Brain microvascular endothelial cell (primary cell): ENCODE measurements around the gene MYO5A.

Experiments
- DNase-seq: peaks from one replicate; pipeline ENCODE4 v3.0.0-alpha.2; 2020
- H3K27ac ChIP-seq: fragments of 250-450 bp; sonication (Bioruptor Pico); 2 replicates; pipeline ENCODE4 v1.5.1; 2020; ENCODE audit warnings: mild to moderate bottlenecking, moderate library complexity
- H3K27me3 ChIP-seq: fragments of 250-450 bp; sonication (Bioruptor Pico); replicated peaks from 2 replicates; pipeline ENCODE4 v1.5.1; 2020; ENCODE audit warnings: mild to moderate bottlenecking
- H3K36me3 ChIP-seq: fragments of 250-450 bp; sonication (Bioruptor Pico); replicated peaks from 2 replicates; pipeline ENCODE4 v1.5.1; 2020; ENCODE audit warnings: mild to moderate bottlenecking
- H3K4me3 ChIP-seq: 2 replicates; pipeline ENCODE4 v1.5.1; 2011; ENCODE audit warnings: low read depth, mild to moderate bottlenecking, control low read depth, low read length, moderate library complexity
- in situ Hi-C: cut with HindIII; loops from 2 replicates; pipeline ENCODE4 v1.10.0; 2017; ENCODE audit warnings: low sequenced_read_pairs, low pct_ligation_motif_present
- TF ChIP-seq, protein P1 (sequence below): IDR thresholded peaks from 2 replicates; pipeline ENCODE4 v1.5.1; 2011; ENCODE audit warnings: low read depth, mild to moderate bottlenecking, moderate library complexity, low read length, control low read depth, inconsistent platforms; ENCODE audit errors: missing control alignments

MYO5A gene

DNA sequence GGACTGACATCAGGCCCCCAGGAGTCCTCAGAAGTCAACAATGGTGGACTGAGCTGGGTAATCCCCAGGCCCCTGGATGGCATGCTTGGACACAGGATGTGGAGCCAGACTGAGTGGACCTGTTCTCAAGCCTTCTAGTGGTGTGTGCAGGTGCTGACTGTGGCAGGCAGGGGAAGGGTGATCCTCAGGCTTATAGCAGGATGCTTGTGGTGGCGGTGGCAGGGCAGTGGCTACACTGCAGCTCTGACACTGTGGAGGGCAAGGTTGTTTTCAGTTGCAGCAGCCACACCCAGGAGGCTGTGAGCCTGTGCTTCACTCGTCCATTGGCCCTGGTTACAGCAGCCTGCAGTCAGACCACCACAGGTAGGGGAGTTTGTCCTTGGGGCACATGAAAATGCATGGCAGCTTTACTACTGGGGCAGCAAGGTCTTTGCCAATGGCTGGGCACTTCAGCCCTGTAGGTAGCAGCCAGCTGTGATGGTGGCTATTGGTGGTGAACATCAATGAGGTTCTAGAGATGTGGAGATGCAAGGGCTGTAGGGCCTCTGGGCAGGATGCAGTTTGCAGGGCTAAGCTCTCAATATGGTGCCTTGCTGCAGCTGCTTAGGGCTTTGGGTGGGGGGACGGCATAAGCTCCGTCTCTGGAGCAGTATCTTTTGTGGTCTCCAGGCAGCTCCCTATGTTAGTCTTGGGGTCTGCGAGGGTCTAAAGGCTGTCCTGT, 17.5 kb upstream of the MYO5A start:
- no peaks in the 10 kb centered on the region for H3K27me3 ChIP-seq
- TF ChIP-seq, protein P1, sequence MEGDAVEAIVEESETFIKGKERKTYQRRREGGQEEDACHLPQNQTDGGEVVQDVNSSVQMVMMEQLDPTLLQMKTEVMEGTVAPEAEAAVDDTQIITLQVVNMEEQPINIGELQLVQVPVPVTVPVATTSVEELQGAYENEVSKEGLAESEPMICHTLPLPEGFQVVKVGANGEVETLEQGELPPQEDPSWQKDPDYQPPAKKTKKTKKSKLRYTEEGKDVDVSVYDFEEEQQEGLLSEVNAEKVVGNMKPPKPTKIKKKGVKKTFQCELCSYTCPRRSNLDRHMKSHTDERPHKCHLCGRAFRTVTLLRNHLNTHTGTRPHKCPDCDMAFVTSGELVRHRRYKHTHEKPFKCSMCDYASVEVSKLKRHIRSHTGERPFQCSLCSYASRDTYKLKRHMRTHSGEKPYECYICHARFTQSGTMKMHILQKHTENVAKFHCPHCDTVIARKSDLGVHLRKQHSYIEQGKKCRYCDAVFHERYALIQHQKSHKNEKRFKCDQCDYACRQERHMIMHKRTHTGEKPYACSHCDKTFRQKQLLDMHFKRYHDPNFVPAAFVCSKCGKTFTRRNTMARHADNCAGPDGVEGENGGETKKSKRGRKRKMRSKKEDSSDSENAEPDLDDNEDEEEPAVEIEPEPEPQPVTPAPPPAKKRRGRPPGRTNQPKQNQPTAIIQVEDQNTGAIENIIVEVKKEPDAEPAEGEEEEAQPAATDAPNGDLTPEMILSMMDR = no peak
- H3K27ac ChIP-seq = no peak overlapping the region
- no peak overlapping the region for H3K4me3 ChIP-seq
- in situ Hi-C loops = no loop called here
- H3K36me3 ChIP-seq = peaks cover 18% of the 10 kb centered on the region
- no peak for DNase-seq

DNA sequence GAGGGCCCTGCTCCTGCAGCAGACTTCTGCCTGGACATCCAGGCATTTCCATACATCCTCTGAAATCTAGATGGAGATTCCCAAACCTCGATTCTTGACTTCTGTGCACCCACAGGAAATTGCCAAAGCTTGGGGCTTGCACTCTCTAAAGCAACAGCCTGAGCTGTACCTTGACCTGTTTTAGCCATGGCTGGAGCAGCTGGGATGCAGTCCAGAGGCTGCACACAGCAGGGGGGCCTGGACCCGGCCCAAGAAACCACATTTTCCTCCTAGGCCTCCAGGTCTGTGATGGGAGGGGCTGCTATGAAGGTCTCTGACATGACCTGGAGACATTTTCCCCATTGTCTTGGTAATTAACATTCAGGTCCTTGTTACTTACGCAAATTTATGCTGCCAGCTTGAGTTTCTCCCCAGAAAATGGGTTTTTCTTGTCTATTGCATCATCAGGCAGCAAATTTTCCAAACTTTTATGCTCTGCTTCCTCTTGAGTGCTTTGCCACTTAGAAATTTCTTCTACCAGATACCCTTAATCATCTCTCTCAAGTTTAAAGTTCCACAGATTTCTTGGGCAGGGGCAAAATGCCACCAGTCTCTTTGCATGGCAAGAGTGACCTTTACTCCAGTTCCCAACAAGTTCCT, 11.8 kb upstream of the MYO5A start:
- Histone ChIP-seq H3K4me3 (no peak overlapping the region), H3K27me3 (no peaks in the 10 kb centered on the region), H3K27ac (no peak overlapping the region), H3K36me3 (no peaks in the 10 kb centered on the region)
- no peak for DNase-seq
- in situ Hi-C loops = no loop called here
- TF ChIP-seq, protein P1 = no peak

DNA sequence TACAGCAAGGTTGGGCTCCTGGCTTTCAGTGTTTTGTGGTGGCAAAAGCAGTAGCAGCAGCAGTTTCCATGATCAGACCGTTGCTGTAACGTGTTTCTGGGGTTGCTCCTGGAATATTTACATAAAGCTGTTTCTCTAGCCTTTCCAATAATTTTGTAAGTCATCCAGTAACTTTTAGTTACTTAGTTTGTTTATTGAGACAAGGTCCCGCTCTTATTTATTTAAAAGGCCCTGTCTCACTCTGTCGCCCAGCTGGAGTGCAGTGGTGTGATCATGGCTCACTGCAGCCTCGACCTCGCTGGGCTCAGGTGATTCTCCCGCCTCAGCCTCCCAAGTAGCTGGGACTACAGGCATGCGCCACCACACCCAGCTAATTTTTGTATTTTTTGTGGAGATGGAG, 8.8 kb upstream of the MYO5A start:
- in situ Hi-C loops = no loop called here
- Histone ChIP-seq H3K27me3 (no peaks in the 10 kb centered on the region), H3K27ac (no peak overlapping the region), H3K4me3 (no peak overlapping the region), H3K36me3 (no peaks in the 10 kb centered on the region)
- TF ChIP-seq, protein P1 = no peak
- DNase-seq = no peak

DNA sequence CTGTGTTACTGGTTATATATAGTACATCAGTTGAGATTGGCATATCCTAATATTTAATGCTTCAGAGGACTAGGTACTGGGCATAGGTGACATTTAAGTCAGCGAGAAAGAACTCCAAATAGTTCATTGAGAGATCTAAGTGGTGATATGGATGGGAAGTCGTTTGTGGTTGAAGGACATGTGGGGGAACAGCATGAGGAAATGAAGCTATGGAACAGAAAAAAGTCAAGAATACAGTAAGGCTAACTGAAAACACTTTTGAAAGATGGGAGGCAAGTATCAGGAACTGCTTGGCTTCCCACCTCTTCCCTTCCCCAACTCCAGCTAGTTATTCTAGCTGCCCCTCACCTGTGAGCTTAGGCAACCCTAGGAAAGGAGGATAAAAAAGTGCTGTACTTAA, 3.7 kb upstream of the MYO5A start:
- Histone ChIP-seq H3K36me3 (no peaks in the 10 kb centered on the region), H3K27ac (no peak overlapping the region), H3K4me3 (no peak overlapping the region), H3K27me3 (no peaks in the 10 kb centered on the region)
- in situ Hi-C loops = no loop called here
- DNase-seq = no peak
- TF ChIP-seq, protein P1 = no peak

DNA sequence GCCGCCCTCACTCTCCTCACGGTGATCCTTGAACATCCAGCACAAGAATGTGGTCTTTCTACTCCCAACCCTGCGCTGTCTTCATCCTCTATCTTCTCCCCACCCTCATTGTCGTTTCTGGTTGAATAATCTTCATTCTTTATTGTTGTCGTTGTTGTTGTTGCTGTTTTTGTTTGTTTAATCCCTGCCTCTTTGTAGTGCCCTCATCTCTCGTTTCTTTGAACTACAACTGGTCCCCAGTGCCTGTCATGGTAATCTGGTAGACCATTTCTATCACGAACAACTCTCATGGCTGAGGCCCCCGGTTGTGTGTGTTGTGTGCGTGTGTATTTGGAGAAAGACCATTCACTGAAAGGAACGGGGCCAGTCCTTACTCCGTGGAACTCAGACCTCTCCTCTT, 1.3 kb upstream of the MYO5A start:
- in situ Hi-C loops = no loop called here
- Histone ChIP-seq H3K27ac (no peak overlapping the region), H3K27me3 (no peaks in the 10 kb centered on the region), H3K4me3 (no peak overlapping the region), H3K36me3 (no peaks in the 10 kb centered on the region)
- no peak for DNase-seq
- TF ChIP-seq, protein P1 = no peak
